Nephron progenitor cell (in vitro differentiated cells): ENCODE data around the gene MICU2.

Experiments used
- DNase-seq: peaks from one replicate; pipeline ENCODE4 v3.0.0; 2021
- H3K27ac Mint-ChIP-seq: 2 replicates; pipeline ENCODE4 v1.8.0; 2021; ENCODE audit warnings: mild to moderate bottlenecking, moderate library complexity, mixed read lengths
- H3K27me3 Mint-ChIP-seq: 2 replicates; pipeline ENCODE4 v1.8.0; 2021; ENCODE audit warnings: mild to moderate bottlenecking, low read depth, mixed read lengths; ENCODE audit not compliant: poor library complexity
- H3K36me3 Mint-ChIP-seq: 2 replicates; pipeline ENCODE4 v1.8.0; 2021; ENCODE audit warnings: low read depth, mixed read lengths
- H3K4me1 Mint-ChIP-seq: 2 replicates; pipeline ENCODE4 v1.8.0; 2021; ENCODE audit warnings: mixed read lengths
- H3K4me3 Mint-ChIP-seq: 2 replicates; pipeline ENCODE4 v1.8.0; 2021; ENCODE audit warnings: mild to moderate bottlenecking, moderate library complexity, mixed read lengths
- H3K9me3 Mint-ChIP-seq: 2 replicates; pipeline ENCODE4 v1.8.0; 2021; ENCODE audit warnings: mild to moderate bottlenecking, moderate library complexity, mixed read lengths
- TF ChIP-seq, protein P1 (sequence below): fragments of 200-600 bp; sonication (generic); IDR thresholded peaks from 2 replicates; pipeline ENCODE4 v1.5.0; 2021; ENCODE audit warnings: antibody characterized with exemption

Gene MICU2

GRCh38 chr13:21501686-21502085 lies 102.3 kb downstream of the MICU2 start:
- H3K27me3 Mint-ChIP-seq, result peaks cover under 1% of the 10 kb centered on the region
- H3K4me1 Mint-ChIP-seq, result no peaks in the 10 kb centered on the region
- no peak overlapping the region for H3K27ac Mint-ChIP-seq
- peaks cover 63% of the 10 kb centered on the region for H3K36me3 Mint-ChIP-seq
- DNase-seq, result no peak
- no peak overlapping the region for H3K4me3 Mint-ChIP-seq
- TF ChIP-seq, protein P1, sequence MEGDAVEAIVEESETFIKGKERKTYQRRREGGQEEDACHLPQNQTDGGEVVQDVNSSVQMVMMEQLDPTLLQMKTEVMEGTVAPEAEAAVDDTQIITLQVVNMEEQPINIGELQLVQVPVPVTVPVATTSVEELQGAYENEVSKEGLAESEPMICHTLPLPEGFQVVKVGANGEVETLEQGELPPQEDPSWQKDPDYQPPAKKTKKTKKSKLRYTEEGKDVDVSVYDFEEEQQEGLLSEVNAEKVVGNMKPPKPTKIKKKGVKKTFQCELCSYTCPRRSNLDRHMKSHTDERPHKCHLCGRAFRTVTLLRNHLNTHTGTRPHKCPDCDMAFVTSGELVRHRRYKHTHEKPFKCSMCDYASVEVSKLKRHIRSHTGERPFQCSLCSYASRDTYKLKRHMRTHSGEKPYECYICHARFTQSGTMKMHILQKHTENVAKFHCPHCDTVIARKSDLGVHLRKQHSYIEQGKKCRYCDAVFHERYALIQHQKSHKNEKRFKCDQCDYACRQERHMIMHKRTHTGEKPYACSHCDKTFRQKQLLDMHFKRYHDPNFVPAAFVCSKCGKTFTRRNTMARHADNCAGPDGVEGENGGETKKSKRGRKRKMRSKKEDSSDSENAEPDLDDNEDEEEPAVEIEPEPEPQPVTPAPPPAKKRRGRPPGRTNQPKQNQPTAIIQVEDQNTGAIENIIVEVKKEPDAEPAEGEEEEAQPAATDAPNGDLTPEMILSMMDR, result no peak
- H3K9me3 Mint-ChIP-seq, result no peaks in the 10 kb centered on the region

DNA sequence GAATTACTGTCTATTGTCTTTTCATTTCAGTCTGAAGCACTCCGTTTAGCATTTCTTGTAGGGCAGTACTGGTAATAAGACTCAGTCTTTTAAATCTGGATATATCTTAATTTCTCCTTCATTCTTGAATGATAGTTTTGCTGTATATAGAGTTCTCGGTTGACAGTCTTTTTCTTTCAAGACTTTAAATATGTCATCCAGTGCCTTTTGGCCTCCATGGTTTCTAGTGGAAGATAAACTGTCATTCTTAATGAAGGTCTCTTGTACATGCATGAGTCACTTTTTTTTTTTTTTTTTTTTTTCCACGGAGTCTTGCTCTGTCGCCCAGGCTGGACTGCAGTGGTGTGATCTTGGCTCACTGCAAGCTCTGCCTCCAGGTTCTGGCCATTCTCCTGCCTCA lies 117.6 kb downstream of the MICU2 start:
- H3K36me3 Mint-ChIP-seq, result peaks cover 50% of the 10 kb centered on the region
- H3K9me3 Mint-ChIP-seq, result peaks cover 55% of the 10 kb centered on the region
- H3K27ac Mint-ChIP-seq, result no peak overlapping the region
- H3K27me3 Mint-ChIP-seq, result peaks cover 5% of the 10 kb centered on the region
- no peaks in the 10 kb centered on the region for H3K4me1 Mint-ChIP-seq
- TF ChIP-seq, protein P1, result no peak
- DNase-seq, result no peak
- no peak overlapping the region for H3K4me3 Mint-ChIP-seq

DNA sequence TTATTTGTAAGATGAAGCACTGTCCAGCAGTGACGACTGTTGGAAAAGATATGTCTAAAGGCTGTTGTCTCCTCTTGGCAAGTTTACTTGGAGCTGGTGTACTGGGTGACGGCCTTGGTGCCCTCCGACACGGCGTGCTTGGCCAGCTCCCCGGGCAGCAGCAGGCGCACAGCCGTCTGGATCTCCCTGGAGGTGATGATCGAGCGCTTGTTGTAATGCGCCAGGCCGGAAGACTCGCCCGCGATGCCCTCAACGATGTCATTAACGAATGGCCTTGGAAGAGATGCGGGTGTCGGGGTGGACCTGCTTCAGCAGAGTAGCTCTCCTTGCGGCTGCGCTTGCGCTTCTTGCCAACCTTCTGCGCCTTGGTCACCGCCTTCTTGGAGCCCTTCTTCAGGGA lies 120.2 kb downstream of the MICU2 start:
- no peak for DNase-seq
- H3K36me3 Mint-ChIP-seq, result peaks cover 26% of the 10 kb centered on the region
- peaks cover 5% of the 10 kb centered on the region for H3K27me3 Mint-ChIP-seq
- H3K4me1 Mint-ChIP-seq, result no peaks in the 10 kb centered on the region
- peaks cover 41% of the 10 kb centered on the region for H3K9me3 Mint-ChIP-seq
- no peak overlapping the region for H3K4me3 Mint-ChIP-seq
- TF ChIP-seq, protein P1, result no peak
- no peak overlapping the region for H3K27ac Mint-ChIP-seq

GRCh38 chr13:21481359-21481758 lies 122.6 kb downstream of the MICU2 start:
- Mint-ChIP-seq H3K36me3 (peaks cover 5% of the 10 kb centered on the region), H3K4me1 (peaks cover 7% of the 10 kb centered on the region), H3K9me3 (peaks cover 18% of the 10 kb centered on the region), H3K27me3 (peaks cover 5% of the 10 kb centered on the region), H3K27ac (no peak overlapping the region), H3K4me3 (no peak overlapping the region)
- TF ChIP-seq, protein P1, result no peak
- no peak for DNase-seq

GRCh38 chr13:21478881-21479808 lies 124.8 kb downstream of the MICU2 start:
- no peak overlapping the region for H3K4me3 Mint-ChIP-seq
- H3K4me1 Mint-ChIP-seq, result peaks cover 7% of the 10 kb centered on the region
- peaks cover 3% of the 10 kb centered on the region for H3K27me3 Mint-ChIP-seq
- peaks cover 3% of the 10 kb centered on the region for H3K9me3 Mint-ChIP-seq
- TF ChIP-seq, protein P1, result peak; percentile 65
- DNase-seq, result peak; percentile 36
- no peaks in the 10 kb centered on the region for H3K36me3 Mint-ChIP-seq
- no peak overlapping the region for H3K27ac Mint-ChIP-seq
